Activated naive CD4-positive, alpha-beta T cell treated with anti-CD3 and anti-CD28 coated beads, Interleukin-2, amount 50 U/mL, for 24 hours (primary cell): Measurements from ENCODE around the gene TMEM187.

Source experiments
- H3K27ac Mint-ChIP-seq: one replicate; pipeline ENCODE4 v1.8.0; 2021; ENCODE audit warnings: mild to moderate bottlenecking, mixed read lengths
- H3K27me3 Mint-ChIP-seq: one replicate; pipeline ENCODE4 v1.8.0; 2021; ENCODE audit warnings: mixed read lengths
- H3K36me3 Mint-ChIP-seq: one replicate; pipeline ENCODE4 v1.8.0; 2021; ENCODE audit warnings: mixed read lengths
- H3K4me1 Mint-ChIP-seq: one replicate; pipeline ENCODE4 v1.8.0; 2021; ENCODE audit warnings: mixed read lengths
- H3K4me3 Mint-ChIP-seq: one replicate; pipeline ENCODE4 v1.8.0; 2021; ENCODE audit warnings: mild to moderate bottlenecking, mixed read lengths
- H3K9me3 Mint-ChIP-seq: one replicate; pipeline ENCODE4 v1.8.0; 2021; ENCODE audit warnings: mixed read lengths

TMEM187 gene

GRCh38 chrX:154022108-154022507 lies 49.6 kb downstream of the TMEM187 start:
- Mint-ChIP-seq H3K27me3 (no peaks in the 10 kb centered on the region), H3K27ac (no peak overlapping the region), H3K4me3 (no peak overlapping the region), H3K9me3 (no peaks in the 10 kb centered on the region), H3K36me3 (no peaks in the 10 kb centered on the region), H3K4me1 (peaks cover 8% of the 10 kb centered on the region)

- H3K9me3 Mint-ChIP-seq = no peaks in the 10 kb centered on the region
- peaks cover 13% of the 10 kb centered on the region for H3K4me1 Mint-ChIP-seq
- no peak overlapping the region for H3K4me3 Mint-ChIP-seq
- H3K27me3 Mint-ChIP-seq = no peaks in the 10 kb centered on the region
- peak overlapping the region; percentile 80 for H3K27ac Mint-ChIP-seq
- H3K36me3 Mint-ChIP-seq = no peaks in the 10 kb centered on the region
Observed at GRCh38 chrX:154023276-154024000, 50.9 kb downstream of the TMEM187 start.

- Mint-ChIP-seq H3K9me3 (no peaks in the 10 kb centered on the region), H3K4me1 (peaks cover 13% of the 10 kb centered on the region), H3K4me3 (no peak overlapping the region), H3K36me3 (no peaks in the 10 kb centered on the region), H3K27me3 (no peaks in the 10 kb centered on the region), H3K27ac (no peak overlapping the region)
Observed at GRCh38 chrX:154024271-154024670, 51.7 kb downstream of the TMEM187 start.

- Mint-ChIP-seq H3K27ac (no peak overlapping the region), H3K36me3 (no peaks in the 10 kb centered on the region), H3K4me1 (peaks cover 16% of the 10 kb centered on the region), H3K9me3 (no peaks in the 10 kb centered on the region), H3K4me3 (no peak overlapping the region), H3K27me3 (no peaks in the 10 kb centered on the region)
Observed at GRCh38 chrX:154025230-154025629, 52.7 kb downstream of the TMEM187 start.

- Mint-ChIP-seq H3K4me1 (peaks cover 13% of the 10 kb centered on the region), H3K27me3 (no peaks in the 10 kb centered on the region), H3K4me3 (no peak overlapping the region), H3K27ac (no peak overlapping the region), H3K36me3 (no peaks in the 10 kb centered on the region), H3K9me3 (no peaks in the 10 kb centered on the region)
Observed at GRCh38 chrX:154026136-154027021, 53.8 kb downstream of the TMEM187 start.

GRCh38 chrX:154027022-154027402 lies 54.5 kb downstream of the TMEM187 start:
- H3K27ac Mint-ChIP-seq = no peak overlapping the region

GRCh38 chrX:154027986-154028385 lies 55.4 kb downstream of the TMEM187 start:
- peaks cover 11% of the 10 kb centered on the region for H3K4me1 Mint-ChIP-seq
- H3K27ac Mint-ChIP-seq = peak overlapping the region; percentile 8

More at GRCh38 chrX:154027022-154027402, 54.5 kb downstream of the TMEM187 start:
- H3K36me3 Mint-ChIP-seq = no peaks in the 10 kb centered on the region
- no peaks in the 10 kb centered on the region for H3K27me3 Mint-ChIP-seq
- no peak overlapping the region for H3K4me3 Mint-ChIP-seq
- peaks cover 12% of the 10 kb centered on the region for H3K4me1 Mint-ChIP-seq
- no peaks in the 10 kb centered on the region for H3K9me3 Mint-ChIP-seq

GRCh38 chrX:154028502-154029184 lies 56.1 kb downstream of the TMEM187 start:
- H3K36me3 Mint-ChIP-seq = no peaks in the 10 kb centered on the region
- peak overlapping the region; percentile 8 for H3K27ac Mint-ChIP-seq
- no peak overlapping the region for H3K4me3 Mint-ChIP-seq
- peaks cover 8% of the 10 kb centered on the region for H3K4me1 Mint-ChIP-seq
- H3K9me3 Mint-ChIP-seq = no peaks in the 10 kb centered on the region
- H3K27me3 Mint-ChIP-seq = no peaks in the 10 kb centered on the region

More at GRCh38 chrX:154027986-154028385, 55.4 kb downstream of the TMEM187 start:
- no peaks in the 10 kb centered on the region for H3K9me3 Mint-ChIP-seq
- H3K27me3 Mint-ChIP-seq = no peaks in the 10 kb centered on the region
- H3K36me3 Mint-ChIP-seq = no peaks in the 10 kb centered on the region
- H3K4me3 Mint-ChIP-seq = no peak overlapping the region

GRCh38 chrX:154029439-154029838 lies 56.9 kb downstream of the TMEM187 start:
- Mint-ChIP-seq H3K27me3 (no peaks in the 10 kb centered on the region), H3K27ac (no peak overlapping the region), H3K36me3 (no peaks in the 10 kb centered on the region), H3K4me1 (peaks cover 8% of the 10 kb centered on the region), H3K4me3 (no peak overlapping the region), H3K9me3 (no peaks in the 10 kb centered on the region)

- Mint-ChIP-seq H3K4me3 (no peak overlapping the region), H3K27me3 (no peaks in the 10 kb centered on the region), H3K9me3 (no peaks in the 10 kb centered on the region), H3K27ac (no peak overlapping the region), H3K36me3 (no peaks in the 10 kb centered on the region), H3K4me1 (peaks cover 8% of the 10 kb centered on the region)
Observed at GRCh38 chrX:154030266-154030665, 57.7 kb downstream of the TMEM187 start.

- H3K36me3 Mint-ChIP-seq = no peaks in the 10 kb centered on the region
Observed at GRCh38 chrX:154030715-154031305, 58.3 kb downstream of the TMEM187 start.

GRCh38 chrX:154032160-154032559 lies 59.6 kb downstream of the TMEM187 start:
- H3K36me3 Mint-ChIP-seq = peaks cover 1% of the 10 kb centered on the region
- H3K4me3 Mint-ChIP-seq = no peak overlapping the region
- H3K27ac Mint-ChIP-seq = no peak overlapping the region
- H3K4me1 Mint-ChIP-seq = peaks cover 17% of the 10 kb centered on the region
- no peaks in the 10 kb centered on the region for H3K9me3 Mint-ChIP-seq
- no peaks in the 10 kb centered on the region for H3K27me3 Mint-ChIP-seq

More at GRCh38 chrX:154030715-154031305, 58.3 kb downstream of the TMEM187 start:
- Mint-ChIP-seq H3K27ac (no peak overlapping the region), H3K27me3 (no peaks in the 10 kb centered on the region), H3K9me3 (no peaks in the 10 kb centered on the region), H3K4me3 (no peak overlapping the region), H3K4me1 (peaks cover 8% of the 10 kb centered on the region)

GRCh38 chrX:154032653-154033052 lies 60.1 kb downstream of the TMEM187 start:
- Mint-ChIP-seq H3K36me3 (peaks cover 1% of the 10 kb centered on the region), H3K9me3 (no peaks in the 10 kb centered on the region), H3K27ac (no peak overlapping the region), H3K4me1 (peaks cover 17% of the 10 kb centered on the region), H3K4me3 (no peak overlapping the region), H3K27me3 (no peaks in the 10 kb centered on the region)
